VCaP (cell line): ENCODE results near the gene SPOCK3.

ENCODE experiments used
- H3K27ac ChIP-seq: fragments of 450-650 bp; 2 replicates; pipeline ENCODE4 v1.5.1; 2017
- CTCF ChIP-seq: fragments of 450-650 bp; conservative IDR thresholded peaks from 2 replicates; pipeline ENCODE4 v1.5.1; 2017; ENCODE audit warnings: mild to moderate bottlenecking, moderate library complexity

The SPOCK3 gene

GRCh38 chr4:167117273-167117672 lies 117.0 kb downstream of the SPOCK3 start:
- TF ChIP-seq CTCF = no peak
- no peak overlapping the region for H3K27ac ChIP-seq

- H3K27ac ChIP-seq = no peak overlapping the region
- no peak for TF ChIP-seq CTCF
Measured at GRCh38 chr4:167114416-167114971, 119.8 kb downstream of the SPOCK3 start.

GRCh38 chr4:167111622-167112021 lies 122.7 kb downstream of the SPOCK3 start:
- no peak overlapping the region for H3K27ac ChIP-seq
- no peak for TF ChIP-seq CTCF

GRCh38 chr4:167111092-167111491 lies 123.2 kb downstream of the SPOCK3 start:
- H3K27ac ChIP-seq = no peak overlapping the region

GRCh38 chr4:167109859-167110258 lies 124.4 kb downstream of the SPOCK3 start:
- TF ChIP-seq CTCF = no peak
- no peak overlapping the region for H3K27ac ChIP-seq

More at GRCh38 chr4:167111092-167111491, 123.2 kb downstream of the SPOCK3 start:
- TF ChIP-seq CTCF = no peak

GRCh38 chr4:167105857-167106256 lies 128.4 kb downstream of the SPOCK3 start:
- no peak for TF ChIP-seq CTCF
- H3K27ac ChIP-seq = no peak overlapping the region

GRCh38 chr4:167102475-167102874 lies 131.8 kb downstream of the SPOCK3 start:
- no peak overlapping the region for H3K27ac ChIP-seq
- TF ChIP-seq CTCF = no peak
